NCI-H526 treated with DMSO at 0.1 percent for 48 hours (cell line): ENCODE results near the gene MRGPRD.

Source experiments
- DNase-seq: peaks from one replicate; lab custom pipeline; 2025; lab: John Stamatoyannopoulos, UW

MRGPRD gene

GRCh38 chr11:68946416-68947090, 34.2 kb downstream of the MRGPRD start:
- no peak for DNase-seq

- DNase-seq = no peak
Observed at GRCh38 chr11:68942751-68943271, 38.0 kb downstream of the MRGPRD start.

GRCh38 chr11:68942095-68942620, 38.6 kb downstream of the MRGPRD start:
- DNase-seq = no peak

- DNase-seq = no peak
Observed at GRCh38 chr11:68941324-68942094, 39.3 kb downstream of the MRGPRD start.

GRCh38 chr11:68940651-68941323, 40.0 kb downstream of the MRGPRD start:
- DNase-seq = no peak

- DNase-seq = no peak
Observed at GRCh38 chr11:68939583-68940555, 40.9 kb downstream of the MRGPRD start.

- DNase-seq = no peak
Observed at GRCh38 chr11:68938816-68939582, 41.8 kb downstream of the MRGPRD start.

GRCh38 chr11:68938088-68938487, 42.7 kb downstream of the MRGPRD start:
- no peak for DNase-seq

- no peak for DNase-seq
Observed at GRCh38 chr11:68936676-68937620, 43.8 kb downstream of the MRGPRD start.

- DNase-seq = no peak
Observed at GRCh38 chr11:68936358-68936636, 44.5 kb downstream of the MRGPRD start.

GRCh38 chr11:68935516-68936357, 45.0 kb downstream of the MRGPRD start:
- DNase-seq = no peak

- DNase-seq = no peak
Observed at GRCh38 chr11:68935066-68935465, 45.7 kb downstream of the MRGPRD start.

- no peak for DNase-seq
Observed at GRCh38 chr11:68934666-68935065, 46.1 kb downstream of the MRGPRD start.

GRCh38 chr11:68934321-68934645, 46.5 kb downstream of the MRGPRD start:
- no peak for DNase-seq

- DNase-seq = no peak
Observed at GRCh38 chr11:68933605-68934320, 47.0 kb downstream of the MRGPRD start.

- no peak for DNase-seq
Observed at GRCh38 chr11:68932933-68933577, 47.7 kb downstream of the MRGPRD start.

- no peak for DNase-seq
Observed at GRCh38 chr11:68932358-68932757, 48.4 kb downstream of the MRGPRD start.

- no peak for DNase-seq
Observed at GRCh38 chr11:68931911-68932310, 48.9 kb downstream of the MRGPRD start.
